Keratinocyte (primary cell): Measurements from ENCODE around the gene RFPL3. TPM values are rescaled to one million over a fixed set of nuclear protein-coding genes. Genes with fewer than 3 reads are reported as not detected.
"Not testable (repeated sequence)": the region's sequence is repeated elsewhere in the genome, so short reads cannot be mapped to it uniquely, and the experiment has no call there.

Experiments
- DNase-seq: peaks from one replicate; pipeline ENCODE4 v3.0.0-alpha.2; 2011; ENCODE audit warnings: low read depth, missing footprints, low spot score
- FAIRE-seq: peaks from 2 replicates; lab custom pipeline; 2011; peaks lifted over from hg19 to GRCh38; lab: Jason Lieb, UNC
- H2AFZ ChIP-seq: 2 replicates; pipeline ENCODE4 v1.6.0; 2012; ENCODE audit warnings: low read length, control low read depth, inconsistent platforms; ENCODE audit not compliant: control insufficient read depth
- H3K27ac ChIP-seq: 2 replicates; pipeline ENCODE4 v1.5.1; 2011; ENCODE audit warnings: low read length; ENCODE audit not compliant: control insufficient read depth, insufficient read depth
- H3K27me3 ChIP-seq: 3 replicates; pipeline ENCODE4 v1.6.0; 2011; ENCODE audit warnings: low read length; ENCODE audit not compliant: control insufficient read depth, insufficient read depth; ENCODE audit errors: extremely low read depth
- H3K36me3 ChIP-seq, 2 experiments: 2 replicates in 1 of 2; 3 replicates in 1 of 2; pipeline ENCODE4 v1.5.1; 2011; ENCODE audit warnings: low read length in 2 of 2, mild to moderate bottlenecking in 1 of 2; ENCODE audit not compliant: control insufficient read depth in 2 of 2, insufficient read depth in 2 of 2; ENCODE audit errors: extremely low read depth in 1 of 2
- H3K4me1 ChIP-seq: 3 replicates; pipeline ENCODE4 v1.5.1; 2011; ENCODE audit warnings: low read length; ENCODE audit not compliant: control insufficient read depth, insufficient read depth; ENCODE audit errors: extremely low read depth
- H3K4me2 ChIP-seq: 3 replicates; pipeline ENCODE4 v1.6.0; 2011; ENCODE audit warnings: low read depth, low read length; ENCODE audit not compliant: control insufficient read depth, insufficient read depth; ENCODE audit errors: extremely low read depth
- H3K4me3 ChIP-seq, 3 experiments: fragments of 200-600 bp in 1 of 3; sonication (generic) in 1 of 3; 2 replicates in 2 of 3; 3 replicates in 1 of 3; pipeline ENCODE4 v1.5.1; 2011 to 2016; ENCODE audit warnings: low read length in 3 of 3, mild to moderate bottlenecking in 3 of 3, control low read depth in 2 of 3, inconsistent platforms in 1 of 3, low read depth in 1 of 3, mixed read lengths in 1 of 3, mixed run types in 1 of 3, moderate library complexity in 1 of 3; ENCODE audit not compliant: control insufficient read depth in 2 of 3, insufficient read depth in 2 of 3; ENCODE audit errors: extremely low read depth in 1 of 3
- H3K79me2 ChIP-seq: 2 replicates; pipeline ENCODE4 v1.6.0; 2012; ENCODE audit warnings: low read length; ENCODE audit not compliant: control insufficient read depth, insufficient read depth
- H3K9ac ChIP-seq: 3 replicates; pipeline ENCODE4 v1.6.0; 2011; ENCODE audit warnings: low read length; ENCODE audit not compliant: control insufficient read depth, insufficient read depth; ENCODE audit errors: extremely low read depth
- H3K9me1 ChIP-seq: 3 replicates; pipeline ENCODE4 v1.6.0; 2011; ENCODE audit warnings: low read length; ENCODE audit not compliant: control insufficient read depth, insufficient read depth; ENCODE audit errors: extremely low read depth
- H3K9me3 ChIP-seq: 2 replicates; pipeline ENCODE4 v1.5.1; 2012; ENCODE audit warnings: low read depth, low read length; ENCODE audit not compliant: control insufficient read depth
- H4K20me1 ChIP-seq: 3 replicates; pipeline ENCODE4 v1.6.0; 2011; ENCODE audit warnings: low read length; ENCODE audit not compliant: control insufficient read depth, insufficient read depth; ENCODE audit errors: extremely low read depth
- CTCF ChIP-seq, 3 experiments: IDR thresholded peaks in 1 of 3; conservative IDR thresholded peaks in 1 of 3; optimal IDR thresholded peaks in 1 of 3; 2 replicates in 2 of 3; 3 replicates in 1 of 3; pipeline versions ENCODE3 to v1.5.1; 2011; ENCODE audit warnings: low read length in 3 of 3, mild to moderate bottlenecking in 3 of 3, moderate library complexity in 2 of 3, control low read depth in 1 of 3, inconsistent platforms in 1 of 3; ENCODE audit not compliant: insufficient read depth in 2 of 3; ENCODE audit errors: extremely low read depth in 1 of 3
- EZH2 ChIP-seq: IDR thresholded peaks from one replicate; pipeline ENCODE4 v1.6.1; 2012; ENCODE audit warnings: inconsistent platforms, mild to moderate bottlenecking, low read length, moderate library complexity
- dilution Hi-C: fragments of 300-500 bp; cut with MboI; formaldehyde crosslinking; loops from one replicate; pipeline ENCODE4 v1.7.0; 2020; ENCODE audit warnings: low sequenced_read_pairs; ENCODE audit not compliant: extremely low pct_ligation_motif_present
- polyA plus RNA-seq, 5 experiments: library from polyadenylated mRNA; depleted of rRNA in 3 of 5; stranded (reverse) in 3 of 5; stranded (forward) in 1 of 5; unstranded in 1 of 5; fragments of >200 nt; gene quantifications; 1 replicate in 1 of 5; 2 replicates in 3 of 5; 3 replicates in 1 of 5; pipeline versions ENCODE4 v1.2.1 to v1.2.3, GENCODE V29; 2011 to 2012; ENCODE audit warnings: missing spikeins in 2 of 5, low read depth in 1 of 5, low replicate concordance in 1 of 5

RFPL3 gene
- polyA plus RNA-seq, 1 donor (not counting 4 experiments of a cell fraction or from before 2014, with no cell fraction given), result not detected

- Histone ChIP-seq H3K4me2 (no peak overlapping the region), H3K4me3 (no peak overlapping the region), H3K4me1 (no peaks in the 10 kb centered on the region), H3K27ac (no peak overlapping the region), H3K9me1 (no peaks in the 10 kb centered on the region), H3K27me3 (peaks cover 10% of the 10 kb centered on the region), H3K36me3 (no peaks in the 10 kb centered on the region), H2AFZ (no peak overlapping the region), H3K9ac (no peak overlapping the region), H4K20me1 (no peaks in the 10 kb centered on the region), H3K9me3 (no peaks in the 10 kb centered on the region), H3K79me2 (no peaks in the 10 kb centered on the region)
- no peak for DNase-seq
- no peak for TF ChIP-seq CTCF (optimal IDR thresholded peaks at IDR 0.05 in 1 of 3, IDR thresholded peaks at IDR 0.05 in 1 of 3, conservative IDR thresholded peaks at IDR 0.05 in 1 of 3; ENCODE audit: extremely low read depth in 1 of 3, insufficient read depth in 2 of 3, low read length in 3 of 3)
- no peak for TF ChIP-seq EZH2
- dilution Hi-C loops, result no loop called here
- no peak for FAIRE-seq
Measured at GRCh38 chr22:32336771-32337424, 20.8 kb upstream of the RFPL3 start.

DNA sequence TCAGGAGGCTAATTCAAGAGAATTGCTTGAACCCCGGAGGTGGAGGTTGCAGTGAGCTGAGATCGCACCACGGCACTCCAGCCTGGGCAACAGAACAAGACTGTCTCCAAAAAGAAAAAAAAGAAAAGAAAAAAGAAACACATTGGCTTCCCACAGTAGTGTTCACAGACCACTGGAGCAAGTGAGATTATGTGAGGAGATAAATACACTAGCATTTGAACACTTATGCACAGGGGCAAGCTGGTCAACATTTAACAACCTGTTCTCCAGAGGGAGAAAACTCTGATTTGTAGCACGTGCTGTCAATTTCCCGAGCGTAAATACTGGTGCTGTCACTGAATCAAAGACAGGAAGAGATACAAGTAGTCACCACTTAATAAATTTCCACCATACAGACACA lies 20.2 kb upstream of the RFPL3 start:
- H3K79me2 ChIP-seq, dilution Hi-C loops, H3K36me3 ChIP-seq, FAIRE-seq, H3K4me3 ChIP-seq, H3K9me1 ChIP-seq, H2AFZ ChIP-seq, H3K4me1 ChIP-seq, H4K20me1 ChIP-seq, H3K4me2 ChIP-seq, H3K27me3 ChIP-seq, H3K27ac ChIP-seq, H3K9me3 ChIP-seq, H3K9ac ChIP-seq, DNase-seq: not testable (repeated sequence)

DNA sequence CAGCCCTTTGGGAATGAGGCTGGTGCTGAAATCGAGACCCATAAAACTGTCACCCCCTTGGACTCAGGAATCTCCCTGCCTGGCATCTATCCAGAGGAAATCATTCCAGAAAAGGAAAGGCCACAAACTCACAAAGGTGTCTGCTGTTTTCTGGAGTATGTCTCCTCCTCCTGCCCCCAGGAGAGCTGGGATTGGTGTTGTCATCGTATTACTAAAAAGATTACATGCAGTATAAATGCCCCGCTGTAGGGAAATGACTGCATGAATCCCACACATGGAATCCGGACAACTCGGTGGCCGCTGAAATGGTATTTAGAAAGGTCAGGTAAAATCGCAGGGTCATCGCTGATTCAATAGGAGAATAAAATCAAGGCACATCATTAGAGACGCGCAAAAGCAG lies 18.9 kb upstream of the RFPL3 start:
- FAIRE-seq, result no peak
- TF ChIP-seq EZH2, result no peak
- TF ChIP-seq CTCF (optimal IDR thresholded peaks at IDR 0.05 in 1 of 3, IDR thresholded peaks at IDR 0.05 in 1 of 3, conservative IDR thresholded peaks at IDR 0.05 in 1 of 3; ENCODE audit: extremely low read depth in 1 of 3, insufficient read depth in 2 of 3, low read length in 3 of 3), result no peak
- Histone ChIP-seq H3K36me3 (no peaks in the 10 kb centered on the region), H3K9ac (no peak overlapping the region), H3K4me3 (no peak overlapping the region), H3K4me1 (no peaks in the 10 kb centered on the region), H3K27me3 (peaks cover 10% of the 10 kb centered on the region), H3K9me3 (no peaks in the 10 kb centered on the region), H3K27ac (no peak overlapping the region), H3K4me2 (no peak overlapping the region), H4K20me1 (no peaks in the 10 kb centered on the region), H3K79me2 (no peaks in the 10 kb centered on the region), H3K9me1 (no peaks in the 10 kb centered on the region), H2AFZ (no peak overlapping the region)
- dilution Hi-C loops, result no loop called here
- no peak for DNase-seq
